Neural progenitor cell (in vitro differentiated cells): ENCODE data around the gene ZNF280B. TPM values are rescaled to one million over a fixed set of nuclear protein-coding genes. Genes with fewer than 3 reads are reported as not detected.

Source experiments
- DNase-seq: peaks from one replicate; pipeline ENCODE4 v3.0.0-alpha.2; 2016; ENCODE audit warnings: low spot score
- H2AFZ ChIP-seq: fragments of 200-600 bp; sonication (generic); replicated peaks from 2 replicates; pipeline ENCODE4 v1.6.1; 2016; ENCODE audit warnings: antibody characterized with exemption
- H3F3A ChIP-seq: fragments of 200-600 bp; sonication (generic); 2 replicates; pipeline ENCODE4 v1.6.1; 2016; ENCODE audit warnings: antibody characterized with exemption, low read depth
- H3K27ac ChIP-seq: fragments of 200-600 bp; sonication (generic); 2 replicates; pipeline ENCODE4 v1.5.1; 2016; ENCODE audit warnings: mild to moderate bottlenecking
- H3K27me3 ChIP-seq: fragments of 200-600 bp; sonication (generic); 2 replicates; pipeline ENCODE4 v1.6.1; 2016; ENCODE audit warnings: mild to moderate bottlenecking, moderate library complexity
- H3K36me3 ChIP-seq: fragments of 200-600 bp; sonication (generic); 2 replicates; pipeline ENCODE4 v1.5.1; 2016
- H3K4me1 ChIP-seq: fragments of 200-600 bp; sonication (generic); 2 replicates; pipeline ENCODE4 v1.6.1; 2016; ENCODE audit warnings: mixed run types
- H3K4me2 ChIP-seq: fragments of 200-600 bp; sonication (generic); 2 replicates; pipeline ENCODE4 v1.6.1; 2016
- H3K4me3 ChIP-seq: fragments of 200-600 bp; sonication (generic); 2 replicates; pipeline ENCODE4 v1.5.1; 2016
- H3K79me2 ChIP-seq: fragments of 200-600 bp; sonication (generic); 2 replicates; pipeline ENCODE4 v1.6.1; 2016; ENCODE audit warnings: low read depth
- H3K9ac ChIP-seq: fragments of 200-600 bp; sonication (generic); 2 replicates; pipeline ENCODE4 v1.6.1; 2016
- H3K9me3 ChIP-seq: fragments of 200-600 bp; sonication (generic); 2 replicates; pipeline ENCODE4 v1.5.1; 2016; ENCODE audit warnings: low read depth
- H4K20me1 ChIP-seq: fragments of 200-600 bp; sonication (generic); 2 replicates; pipeline ENCODE4 v1.6.1; 2016; ENCODE audit warnings: low read depth
- H3K27ac Mint-ChIP-seq: 3 replicates; pipeline ENCODE4 v1.8.0; 2021; ENCODE audit warnings: mixed read lengths
- H3K27me3 Mint-ChIP-seq: 2 replicates; pipeline ENCODE4 v1.8.0; 2022; ENCODE audit warnings: low read depth, mild to moderate bottlenecking, inconsistent platforms, moderate library complexity, mixed read lengths; ENCODE audit not compliant: insufficient read depth
- H3K36me3 Mint-ChIP-seq: 3 replicates; pipeline ENCODE4 v1.8.0; 2021; ENCODE audit warnings: mixed read lengths
- H3K4me1 Mint-ChIP-seq: 3 replicates; pipeline ENCODE4 v1.8.0; 2021; ENCODE audit warnings: mixed read lengths
- H3K4me3 Mint-ChIP-seq: 3 replicates; pipeline ENCODE4 v1.8.0; 2021; ENCODE audit warnings: mild to moderate bottlenecking, moderate library complexity, mixed read lengths
- H3K9me3 Mint-ChIP-seq: 3 replicates; pipeline ENCODE4 v1.8.0; 2020; ENCODE audit warnings: mixed read lengths
- CTCF ChIP-seq: fragments of 200-600 bp; sonication (generic); IDR thresholded peaks from 2 replicates; pipeline ENCODE4 v1.5.1; 2017; ENCODE audit warnings: antibody characterized with exemption, mild to moderate bottlenecking
- EZH2 ChIP-seq: fragments of 200-600 bp; sonication (generic); IDR thresholded peaks from 2 replicates; pipeline ENCODE4 v1.6.1; 2017; ENCODE audit warnings: antibody characterized with exemption, mild to moderate bottlenecking, moderate library complexity
- EZH2phosphoT487 ChIP-seq: fragments of 200-600 bp; sonication (generic); IDR thresholded peaks from 2 replicates; pipeline ENCODE4 v1.6.1; 2017; ENCODE audit warnings: antibody characterized with exemption
- total RNA-seq: library from RNA; depleted of rRNA; stranded (reverse); fragments of >200 nt; gene quantifications from 2 replicates; pipeline ENCODE4 v1.2.3, GENCODE V29; 2015; ENCODE audit warnings: low replicate concordance

ZNF280B gene
- total RNA-seq, 1 donor from 2014 or later, result 14.2 TPM

GRCh38 chr22:22528780-22529179, 20.2 kb upstream of the ZNF280B start:
- Mint-ChIP-seq H3K27ac (no peak overlapping the region), H3K4me1 (peaks cover 2% of the 10 kb centered on the region), H3K36me3 (no peaks in the 10 kb centered on the region), H3K4me3 (no peak overlapping the region), H3K9me3 (no peaks in the 10 kb centered on the region), H3K27me3 (no peaks in the 10 kb centered on the region)
- no peaks in the 10 kb centered on the region for H3F3A ChIP-seq
- no peak overlapping the region for H3K27ac ChIP-seq
- H3K4me1 ChIP-seq, result no peaks in the 10 kb centered on the region
- H4K20me1 ChIP-seq, result no peaks in the 10 kb centered on the region
- no peaks in the 10 kb centered on the region for H3K79me2 ChIP-seq
- H3K36me3 ChIP-seq, result no peaks in the 10 kb centered on the region
- H2AFZ ChIP-seq, result no peak overlapping the region
- H3K4me2 ChIP-seq, result no peak overlapping the region
- peaks cover 55% of the 10 kb centered on the region for H3K27me3 ChIP-seq
- DNase-seq, result no peak
- no peaks in the 10 kb centered on the region for H3K9me3 ChIP-seq
- TF ChIP-seq EZH2phosphoT487, result no peak
- no peak for TF ChIP-seq EZH2
- no peak for TF ChIP-seq CTCF
- no peak overlapping the region for H3K9ac ChIP-seq
- no peak overlapping the region for H3K4me3 ChIP-seq

- Histone ChIP-seq H3K9ac (no peak overlapping the region), H2AFZ (no peak overlapping the region), H3F3A (no peaks in the 10 kb centered on the region), H4K20me1 (no peaks in the 10 kb centered on the region), H3K4me2 (no peak overlapping the region), H3K4me3 (no peak overlapping the region), H3K79me2 (no peaks in the 10 kb centered on the region), H3K9me3 (no peaks in the 10 kb centered on the region), H3K4me1 (no peaks in the 10 kb centered on the region), H3K27me3 (peaks cover 54% of the 10 kb centered on the region), H3K27ac (no peak overlapping the region), H3K36me3 (no peaks in the 10 kb centered on the region)
- Mint-ChIP-seq H3K27me3 (no peaks in the 10 kb centered on the region), H3K27ac (no peak overlapping the region), H3K4me3 (no peak overlapping the region), H3K36me3 (no peaks in the 10 kb centered on the region), H3K9me3 (no peaks in the 10 kb centered on the region), H3K4me1 (peaks cover 2% of the 10 kb centered on the region)
- TF ChIP-seq EZH2phosphoT487 (no peak), EZH2 (no peak), CTCF (no peak)
- no peak for DNase-seq
Measured at GRCh38 chr22:22527312-22527711, 18.8 kb upstream of the ZNF280B start.

GRCh38 chr22:22526125-22526912, 17.8 kb upstream of the ZNF280B start:
- H3K9me3 ChIP-seq, result no peaks in the 10 kb centered on the region
- Mint-ChIP-seq H3K4me1 (peaks cover 2% of the 10 kb centered on the region), H3K36me3 (no peaks in the 10 kb centered on the region), H3K9me3 (no peaks in the 10 kb centered on the region), H3K27ac (no peak overlapping the region), H3K27me3 (no peaks in the 10 kb centered on the region), H3K4me3 (no peak overlapping the region)
- no peaks in the 10 kb centered on the region for H4K20me1 ChIP-seq
- no peak overlapping the region for H3K9ac ChIP-seq
- no peak overlapping the region for H3K4me3 ChIP-seq
- H3K27ac ChIP-seq, result no peak overlapping the region
- no peak overlapping the region for H2AFZ ChIP-seq
- H3K4me2 ChIP-seq, result no peak overlapping the region
- peaks cover under 1% of the 10 kb centered on the region for H3K4me1 ChIP-seq
- no peak for TF ChIP-seq EZH2
- no peaks in the 10 kb centered on the region for H3F3A ChIP-seq
- H3K79me2 ChIP-seq, result no peaks in the 10 kb centered on the region
- H3K36me3 ChIP-seq, result no peaks in the 10 kb centered on the region
- peaks cover 46% of the 10 kb centered on the region for H3K27me3 ChIP-seq
- DNase-seq, result no peak

GRCh38 chr22:22523494-22523893, 15.0 kb upstream of the ZNF280B start:
- H3K4me3 ChIP-seq, result no peak overlapping the region
- H3K9me3 ChIP-seq, result no peaks in the 10 kb centered on the region
- no peak overlapping the region for H3K27ac ChIP-seq
- H3K36me3 ChIP-seq, result no peaks in the 10 kb centered on the region
- Mint-ChIP-seq H3K27ac (no peak overlapping the region), H3K4me1 (peaks cover 20% of the 10 kb centered on the region), H3K9me3 (no peaks in the 10 kb centered on the region), H3K36me3 (no peaks in the 10 kb centered on the region), H3K4me3 (no peak overlapping the region), H3K27me3 (no peaks in the 10 kb centered on the region)
- DNase-seq, result no peak
- no peaks in the 10 kb centered on the region for H4K20me1 ChIP-seq
- TF ChIP-seq EZH2, result no peak
- TF ChIP-seq EZH2phosphoT487, result no peak
- TF ChIP-seq CTCF, result no peak
- H3K4me1 ChIP-seq, result peaks cover 21% of the 10 kb centered on the region
- H3K27me3 ChIP-seq, result peaks cover 40% of the 10 kb centered on the region
- H3F3A ChIP-seq, result peaks cover 16% of the 10 kb centered on the region
- no peak overlapping the region for H3K4me2 ChIP-seq
- H2AFZ ChIP-seq, result no peak overlapping the region
- H3K79me2 ChIP-seq, result no peaks in the 10 kb centered on the region
- no peak overlapping the region for H3K9ac ChIP-seq
